ENCODE results near the gene C14orf132.
"Not testable (repeated sequence)": the region's sequence is repeated elsewhere in the genome, so short reads cannot be mapped to it uniquely, and the experiment has no call there.

The C14orf132 gene

GRCh38 chr14:96059519-96060135, 20.5 kb downstream of the C14orf132 start:
- no peak for DNase-seq (ENCODE audit: low read depth)

GRCh38 chr14:96060186-96060933, 21.2 kb downstream of the C14orf132 start:
- no peak for DNase-seq (ENCODE audit: low read depth)

GRCh38 chr14:96062010-96062409, 22.8 kb downstream of the C14orf132 start:
- no peak for DNase-seq (ENCODE audit: low read depth)

GRCh38 chr14:96062506-96062905, 23.3 kb downstream of the C14orf132 start:
- DNase-seq (ENCODE audit: low read depth), result no peak

GRCh38 chr14:96064866-96065265, 25.7 kb downstream of the C14orf132 start:
- no peak for DNase-seq (ENCODE audit: low read depth)

GRCh38 chr14:96065661-96066459, 26.7 kb downstream of the C14orf132 start:
- no peak for DNase-seq (ENCODE audit: low read depth)

GRCh38 chr14:96066976-96067375, 27.8 kb downstream of the C14orf132 start:
- no peak for DNase-seq (ENCODE audit: low read depth)

- DNase-seq (ENCODE audit: low read depth), result no peak
These were observed 29.1 kb downstream of the C14orf132 start for GRCh38 chr14:96067985-96068930.

GRCh38 chr14:96069421-96069820, 30.3 kb downstream of the C14orf132 start:
- no peak for DNase-seq (ENCODE audit: low read depth)

- no peak for DNase-seq (ENCODE audit: low read depth)
These were observed 32.4 kb downstream of the C14orf132 start for GRCh38 chr14:96071561-96071960.

GRCh38 chr14:96072076-96072475, 32.9 kb downstream of the C14orf132 start:
- no peak for DNase-seq (ENCODE audit: low read depth)

- no peak for DNase-seq (ENCODE audit: low read depth)
These were observed 33.6 kb downstream of the C14orf132 start for GRCh38 chr14:96072746-96073145.

GRCh38 chr14:96073260-96074039, 34.3 kb downstream of the C14orf132 start:
- DNase-seq (ENCODE audit: low read depth), result not testable (repeated sequence)

GRCh38 chr14:96077983-96078624, 38.9 kb downstream of the C14orf132 start:
- no peak for DNase-seq (ENCODE audit: low read depth)

- DNase-seq (ENCODE audit: low read depth), result no peak
These were observed 39.5 kb downstream of the C14orf132 start for GRCh38 chr14:96078625-96079016.

- DNase-seq (ENCODE audit: low read depth), result no peak
These were observed 39.9 kb downstream of the C14orf132 start for GRCh38 chr14:96079066-96079465.

- no peak for DNase-seq (ENCODE audit: low read depth)
These were observed 41.4 kb downstream of the C14orf132 start for GRCh38 chr14:96080571-96080970.

- no peak for DNase-seq (ENCODE audit: low read depth)
These were observed 42.1 kb downstream of the C14orf132 start for GRCh38 chr14:96081224-96081623.

- DNase-seq (ENCODE audit: low read depth), result no peak
These were observed 42.7 kb downstream of the C14orf132 start for GRCh38 chr14:96081767-96082400.
